Stimulated activated CD4-positive, alpha-beta T cell treated with anti-CD3 and anti-CD28 coated beads, Interleukin-12 subunit alpha, Interleukin-12 subunit beta, amount 100 ng/mL, for 4 hours (primary cell): Measurements from ENCODE around the gene AMPH.
"Not testable (repeated sequence)": the region's sequence is repeated elsewhere in the genome, so short reads cannot be mapped to it uniquely, and the experiment has no call there.

ENCODE experiments used
- DNase-seq: peaks from one replicate; pipeline ENCODE4 v3.0.0-alpha.2; 2020

Gene AMPH

GRCh38 chr7:38344741-38345140 is 286.4 kb downstream of the AMPH start:
- not testable (repeated sequence) for DNase-seq

DNA sequence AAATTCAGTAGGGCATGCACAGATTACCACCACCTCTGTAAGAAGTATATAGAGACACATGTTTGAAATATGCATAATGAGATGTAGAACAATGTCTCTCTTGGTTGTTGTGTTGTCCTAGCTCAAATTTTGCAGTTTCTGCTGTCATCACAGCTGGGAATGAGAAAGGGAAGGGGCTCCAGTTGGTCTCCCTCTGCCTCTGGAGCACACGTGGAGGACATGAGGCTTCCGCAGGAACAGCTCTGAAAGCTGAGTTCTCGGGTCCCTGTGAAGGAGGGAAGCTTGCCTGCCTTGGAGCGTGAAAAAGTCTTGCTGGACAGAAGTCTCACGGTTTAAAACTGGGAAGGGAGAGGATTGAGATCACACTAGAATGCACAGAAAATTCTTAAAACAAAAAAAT is 289.0 kb downstream of the AMPH start:
- DNase-seq: not testable (repeated sequence)

- DNase-seq: not testable (repeated sequence)
Observed at GRCh38 chr7:38341172-38341705, 289.9 kb downstream of the AMPH start.

DNA sequence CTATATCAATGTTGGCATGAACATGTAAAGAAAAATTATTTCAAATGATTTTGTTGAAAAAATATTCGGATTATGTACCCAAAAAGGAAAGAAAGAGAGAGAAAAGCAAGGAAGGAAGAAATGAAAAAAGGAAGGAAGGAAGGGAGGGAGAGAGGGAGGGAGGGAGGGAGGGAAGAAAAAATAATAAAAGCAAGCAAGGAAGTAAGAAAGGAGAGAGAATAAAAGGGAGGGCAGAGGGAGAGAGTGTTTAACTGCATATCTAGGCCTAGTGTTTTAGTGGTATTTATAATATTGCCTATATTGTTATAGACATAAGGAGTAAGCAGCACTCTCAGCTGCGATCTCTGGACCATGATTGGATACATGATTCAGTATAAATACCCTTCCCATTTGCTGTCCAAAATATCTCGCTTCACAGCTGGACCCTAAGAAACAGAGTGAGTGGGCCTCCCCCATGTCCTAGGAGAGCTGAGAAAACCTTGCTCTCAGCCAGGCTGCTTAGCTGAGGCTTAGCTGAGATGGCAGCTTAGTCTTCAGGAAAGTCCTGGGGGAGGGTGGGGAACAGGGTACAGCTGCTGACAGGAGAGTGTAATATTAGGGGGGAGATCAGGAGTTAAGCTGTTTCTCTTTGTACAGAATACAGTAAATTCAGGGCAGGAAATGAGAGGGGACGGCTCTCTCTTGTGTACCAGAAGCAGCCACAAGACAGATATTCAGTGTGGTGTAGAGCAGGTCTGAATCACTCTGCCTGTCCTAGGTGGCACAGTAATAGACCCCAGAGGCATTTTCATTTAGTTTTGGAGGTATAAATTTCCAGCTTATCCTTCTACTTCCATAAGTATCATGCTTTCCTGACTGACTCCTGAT is 291.0 kb downstream of the AMPH start:
- no peak for DNase-seq

GRCh38 chr7:38336148-38336515 is 295.0 kb downstream of the AMPH start:
- not testable (repeated sequence) for DNase-seq

DNA sequence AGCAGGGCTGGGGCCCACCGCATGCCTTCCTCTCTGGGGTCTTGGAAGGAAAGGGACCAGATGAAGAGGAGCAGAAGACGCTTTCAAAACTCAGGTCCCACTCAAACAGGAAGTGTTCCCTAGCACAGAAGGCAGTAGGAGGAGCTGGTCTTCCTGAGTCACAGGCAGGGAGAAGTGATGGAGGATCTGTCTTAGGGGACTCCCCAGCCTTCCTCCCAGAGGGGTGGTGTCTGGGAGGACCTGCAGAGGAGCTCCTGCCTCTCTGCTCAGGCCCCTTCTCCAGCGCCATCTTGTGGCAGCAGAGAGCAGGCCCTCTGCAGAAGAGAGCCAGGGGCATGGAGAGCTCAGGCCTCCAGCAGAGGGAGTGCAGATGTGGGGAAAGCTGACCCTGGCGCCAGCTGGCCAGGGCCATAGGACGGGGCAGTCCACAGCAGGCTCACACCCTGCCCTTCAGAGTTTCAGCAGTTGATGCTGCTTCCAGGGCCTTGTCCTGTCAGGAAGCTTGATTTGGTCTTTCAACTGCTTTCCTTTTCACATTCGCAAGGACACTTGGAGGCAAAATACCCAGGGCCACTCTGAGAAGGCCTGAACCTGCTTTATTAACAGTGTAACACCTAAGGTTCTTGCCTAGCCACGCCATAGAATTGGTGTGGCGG is 295.6 kb downstream of the AMPH start:
- peak; percentile 65 for DNase-seq

DNA sequence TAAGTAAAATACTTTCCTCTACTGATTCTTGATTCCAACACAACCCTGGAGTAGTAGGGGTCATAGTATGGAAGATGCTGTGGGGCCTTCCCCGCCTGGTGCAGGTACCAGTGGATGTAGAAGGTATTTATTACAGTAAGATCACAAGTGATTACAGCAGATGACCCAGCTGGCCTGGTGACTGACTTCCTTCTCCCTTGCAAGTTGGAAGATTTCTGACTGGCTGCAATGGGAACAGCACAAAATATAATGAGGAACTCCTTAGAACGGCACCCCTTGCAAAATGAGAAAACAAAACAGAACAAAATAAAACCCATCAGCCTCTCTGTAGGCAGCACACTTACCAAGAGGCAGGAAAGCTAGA is 296.1 kb downstream of the AMPH start:
- no peak for DNase-seq

- DNase-seq: no peak
Observed at GRCh38 chr7:38334163-38334562, 297.0 kb downstream of the AMPH start.
